CD14-positive monocyte (primary cell): ENCODE measurements around the gene ADA. TPM values are rescaled to one million over a fixed set of nuclear protein-coding genes. Genes with fewer than 3 reads are reported as not detected.

Source experiments
- DNase-seq, 3 donors: peaks; one replicate each; pipeline ENCODE4 v3.0.0-alpha.2; 2011 to 2022
- H2AFZ ChIP-seq: 2 replicates; pipeline ENCODE4 v1.6.0; 2012; ENCODE audit warnings: mild to moderate bottlenecking, low read depth, low read length, inconsistent platforms; ENCODE audit not compliant: insufficient read depth, poor library complexity, severe bottlenecking
- H3K27ac ChIP-seq, 2 donors: 1 replicate in 1 of 2; 2 replicates in 1 of 2; pipeline ENCODE4 v1.5.1; 2012 to 2013; ENCODE audit warnings: low read length in 2 of 2, control low read depth in 1 of 2, inconsistent platforms in 1 of 2, low read depth in 1 of 2, mild to moderate bottlenecking in 1 of 2
- H3K27me3 ChIP-seq, 2 donors: one replicate each; pipeline versions ENCODE4 v1.6.0 to v1.6.1; 2011 to 2013; ENCODE audit warnings: low read length in 2 of 2; ENCODE audit not compliant: control insufficient read depth in 2 of 2, insufficient read depth in 2 of 2
- H3K36me3 ChIP-seq, 2 donors: replicated peaks in 1 of 2; 1 replicate in 1 of 2; 2 replicates in 1 of 2; pipeline versions ENCODE4 v1.5.1 to v1.6.1; 2012 to 2013; ENCODE audit warnings: low read length in 2 of 2, control low read depth in 1 of 2, inconsistent platforms in 1 of 2, mild to moderate bottlenecking in 1 of 2; ENCODE audit not compliant: insufficient read depth in 2 of 2, control insufficient read depth in 1 of 2
- H3K4me1 ChIP-seq, 2 donors: 1 replicate in 1 of 2; 2 replicates in 1 of 2; pipeline versions ENCODE4 v1.5.1 to v1.6.1; 2012 to 2013; ENCODE audit warnings: low read length in 2 of 2, control low read depth in 1 of 2, inconsistent platforms in 1 of 2, mild to moderate bottlenecking in 1 of 2, moderate library complexity in 1 of 2; ENCODE audit not compliant: insufficient read depth in 2 of 2, control insufficient read depth in 1 of 2
- H3K4me2 ChIP-seq: replicated peaks from 2 replicates; pipeline ENCODE3; 2012; ENCODE audit warnings: low read length, moderate library complexity, mild to moderate bottlenecking; ENCODE audit not compliant: poor library complexity, severe bottlenecking; ENCODE audit errors: extremely low read depth
- H3K4me3 ChIP-seq, 3 experiments: fragments of 200-600 bp in 1 of 3; sonication (generic) in 1 of 3; replicated peaks in 1 of 3; 1 replicate in 2 of 3; 2 replicates in 1 of 3; pipeline ENCODE4 v1.5.1; 2011 to 2013; ENCODE audit warnings: low read length in 3 of 3, mild to moderate bottlenecking in 3 of 3, control low read depth in 2 of 3, low read depth in 2 of 3, inconsistent platforms in 1 of 3, moderate library complexity in 1 of 3
- H3K79me2 ChIP-seq: 2 replicates; pipeline ENCODE4 v1.6.0; 2012; ENCODE audit warnings: mild to moderate bottlenecking, control low read depth, inconsistent platforms, low read length, moderate library complexity; ENCODE audit not compliant: insufficient read depth
- H3K9ac ChIP-seq: 2 replicates; pipeline ENCODE4 v1.6.0; 2017; ENCODE audit warnings: low read length, mild to moderate bottlenecking; ENCODE audit not compliant: insufficient read depth, poor library complexity, severe bottlenecking
- H3K9me3 ChIP-seq, 2 donors: replicated peaks in 1 of 2; 1 replicate in 1 of 2; 2 replicates in 1 of 2; pipeline versions ENCODE4 v1.5.1 to v1.6.1; 2012 to 2013; ENCODE audit warnings: low read length in 2 of 2, control low read depth in 1 of 2; ENCODE audit not compliant: control insufficient read depth in 1 of 2, insufficient read depth in 1 of 2
- H4K20me1 ChIP-seq: 2 replicates; pipeline ENCODE4 v1.6.0; 2012; ENCODE audit warnings: mild to moderate bottlenecking, low read length, control low read depth, moderate library complexity; ENCODE audit not compliant: insufficient read depth
- H3K27ac Mint-ChIP-seq, 7 donors: one replicate each; pipeline ENCODE4 v1.8.0; 2020; ENCODE audit warnings: mild to moderate bottlenecking in 7 of 7, mixed read lengths in 7 of 7, moderate library complexity in 6 of 7, inconsistent platforms in 2 of 7
- H3K27me3 Mint-ChIP-seq, 3 donors: one replicate each; pipeline ENCODE4 v1.8.0; 2021 to 2022; ENCODE audit warnings: low read depth in 3 of 3, mild to moderate bottlenecking in 3 of 3, mixed read lengths in 3 of 3, moderate library complexity in 3 of 3, inconsistent platforms in 1 of 3
- H3K36me3 Mint-ChIP-seq, 2 donors: one replicate each; pipeline ENCODE4 v1.8.0; 2020; ENCODE audit warnings: mixed read lengths in 2 of 2, inconsistent platforms in 1 of 2, mild to moderate bottlenecking in 1 of 2
- H3K4me1 Mint-ChIP-seq: one replicate; pipeline ENCODE4 v1.8.0; 2020; ENCODE audit warnings: mild to moderate bottlenecking, mixed read lengths
- H3K4me3 Mint-ChIP-seq, 2 donors: one replicate each; pipeline ENCODE4 v1.8.0; 2020; ENCODE audit warnings: mild to moderate bottlenecking in 2 of 2, mixed read lengths in 2 of 2, moderate library complexity in 1 of 2
- H3K9me3 Mint-ChIP-seq, 7 donors: one replicate each; pipeline ENCODE4 v1.8.0; 2020 to 2022; ENCODE audit warnings: mixed read lengths in 7 of 7, mild to moderate bottlenecking in 6 of 7, moderate library complexity in 6 of 7, inconsistent platforms in 2 of 7
- CTCF ChIP-seq: fragments of 200-600 bp; IDR thresholded peaks from one replicate; pipeline ENCODE4 v1.8.0; 2022; ENCODE audit warnings: antibody characterized with exemption, mild to moderate bottlenecking
- WGBS: methylation state at CpG from one replicate; pipeline ENCODE4 v1.1.5; 2013; ENCODE audit warnings: missing lambda C conversion rate; ENCODE audit not compliant: insufficient coverage; 5-methylcytosine and 5-hydroxymethylcytosine counted together
- intact Hi-C, 2 donors: fragments of 100-400 bp; cut with micrococcal nuclease; formaldehyde crosslinking; loops; one replicate each; pipeline versions ENCODE4 v1.15.0 to v1.15.1; 2023
- polyA plus RNA-seq, 3 donors: library from polyadenylated mRNA; depleted of rRNA in 1 of 3; unstranded in 2 of 3; stranded (reverse) in 1 of 3; fragments of 300-500 nt in 2 of 3; fragments of >200 nt in 1 of 3; fragmentation: Illumina TruSeq in 2 of 3; gene quantifications; 1 replicate in 2 of 3; 2 replicates in 1 of 3; pipeline ENCODE4 v1.2.3, GENCODE V29; 2012 to 2021

The ADA gene
- polyA plus RNA-seq, 3 donors, result 11.1 to 17.2 (median 15.6) TPM

- Mint-ChIP-seq H3K9me3 (peaks cover 0 to 2% (median 0%) of the 10 kb centered on the region in 7 donors), H3K36me3 (no peaks in the 10 kb centered on the region), H3K27me3 (peaks cover 0 to 3% (median 2%) of the 10 kb centered on the region in 3 donors), H3K4me3 (no peak overlapping the region), H3K27ac (no peak overlapping the region), H3K4me1 (peaks cover 3% of the 10 kb centered on the region)
- peak; percentile 78 for TF ChIP-seq CTCF
- H3K36me3 ChIP-seq, result no peaks in the 10 kb centered on the region
- intact Hi-C loops, result loop anchor here (2.0 to 5.0 kb wide), 3 partner anchors 183 to 296 kb away; no protein-coding TSS in a partner anchor
- no peak overlapping the region for H3K27ac ChIP-seq
- peak; percentile 52 to 57 (median 56) for DNase-seq
- no peaks in the 10 kb centered on the region for H4K20me1 ChIP-seq
- H3K9me3 ChIP-seq, result no peaks in the 10 kb centered on the region
- H3K9ac ChIP-seq, result no peak overlapping the region
- no peak overlapping the region for H3K4me3 ChIP-seq
- no peak overlapping the region for H2AFZ ChIP-seq
- no peaks in the 10 kb centered on the region for H3K4me1 ChIP-seq
- H3K79me2 ChIP-seq, result no peaks in the 10 kb centered on the region
- H3K27me3 ChIP-seq, result no peaks in the 10 kb centered on the region
- WGBS, result 88% methylated on average over 10 of the region's 10 CpGs
- H3K4me2 ChIP-seq, result no peak overlapping the region
Observed at GRCh38 chr20:44683263-44684046, 32.0 kb upstream of the ADA start.

GRCh38 chr20:44681796-44682566 is 30.5 kb upstream of the ADA start:
- H3K36me3 ChIP-seq, result no peaks in the 10 kb centered on the region
- H3K27me3 Mint-ChIP-seq, result peaks cover 0 to 5% (median 2%) of the 10 kb centered on the region in 3 donors
- H4K20me1 ChIP-seq, result no peaks in the 10 kb centered on the region
- no peak overlapping the region for H3K27ac ChIP-seq
- 97% methylated on average over 10 of the region's 11 CpGs for WGBS
- TF ChIP-seq CTCF, result no peak
- no peak overlapping the region for H3K4me3 ChIP-seq
- no peaks in the 10 kb centered on the region for H3K27me3 ChIP-seq
- H3K4me3 Mint-ChIP-seq, result no peak overlapping the region
- H3K9ac ChIP-seq, result no peak overlapping the region
- no peak overlapping the region for H2AFZ ChIP-seq
- no peak overlapping the region for H3K4me2 ChIP-seq
- no peaks in the 10 kb centered on the region for H3K4me1 ChIP-seq
- peaks cover 0 to 2% (median 0%) of the 10 kb centered on the region in 7 donors for H3K9me3 Mint-ChIP-seq
- H3K4me1 Mint-ChIP-seq, result peaks cover 3% of the 10 kb centered on the region
- H3K36me3 Mint-ChIP-seq, result no peaks in the 10 kb centered on the region
- H3K9me3 ChIP-seq, result no peaks in the 10 kb centered on the region
- intact Hi-C loops, result loop anchor here (5.0 kb wide), 2 partner anchors 185 to 295 kb away; no protein-coding TSS in a partner anchor
- peak overlapping the region in 1 of 7 donors; percentile 40 for H3K27ac Mint-ChIP-seq
- no peaks in the 10 kb centered on the region for H3K79me2 ChIP-seq
- no peak for DNase-seq
